ENCODE results near the gene RGS11.
"Not testable (repeated sequence)": the region's sequence is repeated elsewhere in the genome, so short reads cannot be mapped to it uniquely, and the experiment has no call there.

The RGS11 gene

GRCh38 chr16:279531-279930 is 3.8 kb upstream of the RGS11 start:
- no peak for DNase-seq

GRCh38 chr16:278863-279366 is 3.2 kb upstream of the RGS11 start:
- DNase-seq = peak; percentile 71

- DNase-seq = no peak
Measured at GRCh38 chr16:276426-277077, 808 bp upstream of the RGS11 start.

GRCh38 chr16:275041-275641 is 603 bp downstream of the RGS11 start:
- DNase-seq = peak; percentile 32

- no peak for DNase-seq
Measured at GRCh38 chr16:273547-274421, 2.0 kb downstream of the RGS11 start.

GRCh38 chr16:272633-273546 is 2.9 kb downstream of the RGS11 start:
- no peak for DNase-seq

- DNase-seq = no peak
Measured at GRCh38 chr16:270381-271255, 5.1 kb downstream of the RGS11 start.

- no peak for DNase-seq
Measured at GRCh38 chr16:269061-269796, 6.5 kb downstream of the RGS11 start.

GRCh38 chr16:268141-269053 is 7.3 kb downstream of the RGS11 start:
- no peak for DNase-seq

GRCh38 chr16:267562-267961 is 8.2 kb downstream of the RGS11 start:
- not testable (repeated sequence) for DNase-seq

- no peak for DNase-seq
Measured at GRCh38 chr16:266258-267164, 9.2 kb downstream of the RGS11 start.

GRCh38 chr16:265711-266110 is 10.0 kb downstream of the RGS11 start:
- DNase-seq = no peak

- DNase-seq = no peak
Measured at GRCh38 chr16:265002-265529, 10.7 kb downstream of the RGS11 start.

GRCh38 chr16:264440-264951 is 11.2 kb downstream of the RGS11 start:
- no peak for DNase-seq

GRCh38 chr16:263944-264343 is 11.8 kb downstream of the RGS11 start:
- no peak for DNase-seq

- no peak for DNase-seq
Measured at GRCh38 chr16:263182-263774, 12.5 kb downstream of the RGS11 start.

- no peak for DNase-seq
Measured at GRCh38 chr16:262121-262745, 13.5 kb downstream of the RGS11 start.
